IPS-20b (cell line): ENCODE data around the gene HTR3B.

Experiments used
- H3K27ac ChIP-seq: one replicate; pipeline ENCODE4 v1.5.1; 2013; ENCODE audit warnings: low read length
- H3K27me3 ChIP-seq: 2 replicates; pipeline ENCODE4 v1.6.1; 2013; ENCODE audit warnings: mild to moderate bottlenecking, low read length, inconsistent platforms; ENCODE audit not compliant: insufficient read depth
- H3K36me3 ChIP-seq: 2 replicates; pipeline ENCODE4 v1.6.1; 2013; ENCODE audit warnings: low read depth, mild to moderate bottlenecking, inconsistent platforms, low read length, moderate library complexity; ENCODE audit not compliant: insufficient read depth
- H3K4me1 ChIP-seq: 2 replicates; pipeline ENCODE4 v1.6.1; 2013; ENCODE audit warnings: mild to moderate bottlenecking, control low read depth, inconsistent platforms, low read length, moderate library complexity; ENCODE audit not compliant: insufficient read depth
- H3K4me3 ChIP-seq: 2 replicates; pipeline ENCODE4 v1.5.1; 2013; ENCODE audit warnings: mild to moderate bottlenecking, low read length, inconsistent platforms
- H3K9ac ChIP-seq: 2 replicates; pipeline ENCODE4 v1.6.1; 2013; ENCODE audit warnings: low read depth, mild to moderate bottlenecking, inconsistent platforms, low read length, moderate library complexity
- H3K9me3 ChIP-seq: 2 replicates; pipeline ENCODE4 v1.6.1; 2013; ENCODE audit warnings: mild to moderate bottlenecking, low read depth, low read length, inconsistent platforms; ENCODE audit not compliant: insufficient read depth

Gene HTR3B

GRCh38 chr11:113952070-113952469 lies 47.5 kb downstream of the HTR3B start:
- no peak overlapping the region for H3K9ac ChIP-seq
- H3K9me3 ChIP-seq = no peaks in the 10 kb centered on the region

GRCh38 chr11:113952588-113952987 lies 48.0 kb downstream of the HTR3B start:
- Histone ChIP-seq H3K9me3 (no peaks in the 10 kb centered on the region), H3K4me3 (no peak overlapping the region), H3K36me3 (no peaks in the 10 kb centered on the region), H3K9ac (no peak overlapping the region), H3K27ac (no peak overlapping the region), H3K4me1 (peaks cover 8% of the 10 kb centered on the region), H3K27me3 (peaks cover 4% of the 10 kb centered on the region; the same call in 1 of the 2 replicates)

More at GRCh38 chr11:113952070-113952469, 47.5 kb downstream of the HTR3B start:
- no peak overlapping the region for H3K4me3 ChIP-seq
- H3K27me3 ChIP-seq = no peaks in the 10 kb centered on the region
- H3K27ac ChIP-seq = no peak overlapping the region
- H3K36me3 ChIP-seq = no peaks in the 10 kb centered on the region
- peaks cover 8% of the 10 kb centered on the region for H3K4me1 ChIP-seq

- Histone ChIP-seq H3K9me3 (no peaks in the 10 kb centered on the region), H3K9ac (no peak overlapping the region), H3K27me3 (peaks cover 6% of the 10 kb centered on the region; the same call in 1 of the 2 replicates), H3K36me3 (no peaks in the 10 kb centered on the region), H3K4me1 (peaks cover 17% of the 10 kb centered on the region), H3K4me3 (no peak overlapping the region), H3K27ac (no peak overlapping the region)
Measured at GRCh38 chr11:113954235-113954634, 49.6 kb downstream of the HTR3B start.

- Histone ChIP-seq H3K36me3 (no peaks in the 10 kb centered on the region), H3K9me3 (no peaks in the 10 kb centered on the region), H3K9ac (no peak overlapping the region), H3K27ac (no peak overlapping the region), H3K4me1 (peaks cover 9% of the 10 kb centered on the region), H3K27me3 (peaks cover 6% of the 10 kb centered on the region; the same call in 1 of the 2 replicates), H3K4me3 (no peak overlapping the region)
Measured at GRCh38 chr11:113956986-113957385, 52.4 kb downstream of the HTR3B start.

GRCh38 chr11:113960702-113961330 lies 56.2 kb downstream of the HTR3B start:
- Histone ChIP-seq H3K4me3 (no peak overlapping the region), H3K36me3 (no peaks in the 10 kb centered on the region), H3K27ac (no peak overlapping the region), H3K4me1 (peaks cover 9% of the 10 kb centered on the region), H3K9ac (no peak overlapping the region), H3K9me3 (no peaks in the 10 kb centered on the region), H3K27me3 (peaks cover 6% of the 10 kb centered on the region; the same call in 1 of the 2 replicates)

GRCh38 chr11:113967361-113967760 lies 62.8 kb downstream of the HTR3B start:
- Histone ChIP-seq H3K9me3 (no peaks in the 10 kb centered on the region), H3K27ac (no peak overlapping the region), H3K27me3 (no peaks in the 10 kb centered on the region), H3K4me3 (no peak overlapping the region), H3K36me3 (no peaks in the 10 kb centered on the region), H3K4me1 (no peaks in the 10 kb centered on the region), H3K9ac (no peak overlapping the region)

- H3K4me1 ChIP-seq = peaks cover 10% of the 10 kb centered on the region; the same call in 1 of the 2 replicates
- H3K36me3 ChIP-seq = no peaks in the 10 kb centered on the region
- no peak overlapping the region for H3K27ac ChIP-seq
- H3K9ac ChIP-seq = no peak overlapping the region
- no peaks in the 10 kb centered on the region for H3K9me3 ChIP-seq
- no peak overlapping the region for H3K4me3 ChIP-seq
- H3K27me3 ChIP-seq = peaks cover 8% of the 10 kb centered on the region
Measured at GRCh38 chr11:113971506-113972195, 67.1 kb downstream of the HTR3B start.

GRCh38 chr11:113974741-113975470 lies 70.3 kb downstream of the HTR3B start, which contains the start of gene HTR3A:
Gene HTR3A, plus strand, starts transcription at chr11:113975108. Its CDS starts 218 bp downstream, at chr11:113975326.
- no peak within 1 kb of the TSS for H3K9ac ChIP-seq
- H3K9me3 ChIP-seq = no peaks in the 10 kb centered on the region
- H3K36me3 ChIP-seq = no peaks in the 10 kb centered on the region
- H3K27me3 ChIP-seq = peaks cover 15% of the 10 kb centered on the region
- no peak within 1 kb of the TSS for H3K27ac ChIP-seq
- H3K4me1 ChIP-seq = peaks cover 10% of the 10 kb centered on the region; the same call in 1 of the 2 replicates
- peak within 1 kb of the TSS; percentile 49; the same call in 1 of the 2 replicates for H3K4me3 ChIP-seq

GRCh38 chr11:113977071-113977490 lies 72.5 kb downstream of the HTR3B start:
- Histone ChIP-seq H3K27me3 (peaks cover 15% of the 10 kb centered on the region), H3K4me1 (peaks cover 10% of the 10 kb centered on the region; the same call in 1 of the 2 replicates)

GRCh38 chr11:113977701-113978100 lies 73.1 kb downstream of the HTR3B start:
- Histone ChIP-seq H3K4me3 (no peak overlapping the region), H3K36me3 (no peaks in the 10 kb centered on the region), H3K27ac (no peak overlapping the region), H3K27me3 (peaks cover 15% of the 10 kb centered on the region), H3K9ac (no peak overlapping the region), H3K4me1 (peaks cover 10% of the 10 kb centered on the region; the same call in 1 of the 2 replicates), H3K9me3 (no peaks in the 10 kb centered on the region)

More at GRCh38 chr11:113977071-113977490, 72.5 kb downstream of the HTR3B start:
- Histone ChIP-seq H3K9me3 (no peaks in the 10 kb centered on the region), H3K9ac (no peak overlapping the region), H3K36me3 (no peaks in the 10 kb centered on the region), H3K4me3 (no peak overlapping the region), H3K27ac (no peak overlapping the region)

- no peak overlapping the region for H3K4me3 ChIP-seq
- peaks cover 15% of the 10 kb centered on the region for H3K27me3 ChIP-seq
Measured at GRCh38 chr11:113979431-113979830, 74.8 kb downstream of the HTR3B start.

More at GRCh38 chr11:113979431-113979830, 74.8 kb downstream of the HTR3B start:
- peaks cover 10% of the 10 kb centered on the region; the same call in 1 of the 2 replicates for H3K4me1 ChIP-seq
- H3K9me3 ChIP-seq = no peaks in the 10 kb centered on the region
- no peak overlapping the region for H3K9ac ChIP-seq
- no peaks in the 10 kb centered on the region for H3K36me3 ChIP-seq
- H3K27ac ChIP-seq = no peak overlapping the region
